GM10248 (cell line): ENCODE results near the gene NOC2L.

Source experiments
- CTCF ChIA-PET: fragments of 300-600 bp; sonication (Branson Sonifier 250); formaldehyde crosslinking; extraction: SDS; loops from one replicate; lab custom pipeline; 2021; ENCODE audit warnings: antibody characterized with exemption; lab: Yijun Ruan, JAX
- POLR2A ChIA-PET: fragments of 350-650 bp; sonication (Branson Sonifier 250); formaldehyde crosslinking; extraction: SDS; loops from one replicate; lab custom pipeline; 2020; ENCODE audit warnings: antibody characterized with exemption; lab: Yijun Ruan, JAX
- DNase-seq: peaks from one replicate; pipeline ENCODE4 v3.0.0; 2012; ENCODE audit errors: extremely low spot score
- TF ChIP-seq, protein P1 (sequence below): IDR thresholded peaks from 2 replicates; pipeline ENCODE4 v1.5.1; 2012; ENCODE audit warnings: mild to moderate bottlenecking, low read depth; ENCODE audit errors: extremely low read depth, missing control alignments, control extremely low read depth

Gene NOC2L

DNA sequence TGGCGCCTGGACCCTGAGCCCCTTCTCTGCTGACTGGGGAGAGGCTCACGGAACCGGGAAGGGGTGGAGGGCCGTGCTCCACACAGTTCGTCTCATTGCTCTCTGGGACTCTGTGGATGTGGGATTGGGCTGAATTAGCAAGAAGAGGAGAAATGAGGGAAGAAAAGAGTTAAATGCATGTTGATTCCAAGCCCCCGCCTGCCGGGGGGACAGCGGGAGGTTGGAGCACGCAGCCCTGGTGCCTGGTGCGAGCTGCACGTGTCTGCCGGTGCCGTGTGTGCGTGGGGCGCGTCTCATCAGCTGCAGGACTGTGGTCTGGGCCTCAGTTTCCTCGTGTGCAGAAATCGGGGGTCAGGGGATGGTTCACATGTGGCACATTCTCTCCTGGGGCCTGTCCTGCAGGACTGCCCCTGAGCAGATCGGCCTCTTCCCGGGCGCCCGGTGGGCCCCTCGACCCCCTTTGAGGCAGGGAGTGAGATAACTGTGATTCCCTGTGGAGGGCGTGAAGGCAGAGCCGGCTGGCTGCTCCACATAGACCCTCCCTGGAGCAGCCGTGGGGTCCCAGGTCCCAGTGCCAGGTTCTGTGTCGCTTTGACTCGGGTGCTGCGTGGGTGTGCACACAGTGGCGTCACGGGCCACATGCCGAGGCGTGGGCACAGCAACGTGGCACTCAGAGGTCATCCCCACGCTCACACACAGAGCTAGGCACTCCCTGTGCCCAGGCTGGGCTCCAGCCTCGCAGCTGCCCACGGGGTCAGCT, 23.9 kb downstream of the NOC2L start:
- ChIA-PET POLR2A (no interaction called here), CTCF (no interaction called here)
- no peak for DNase-seq
- TF ChIP-seq, protein P1, sequence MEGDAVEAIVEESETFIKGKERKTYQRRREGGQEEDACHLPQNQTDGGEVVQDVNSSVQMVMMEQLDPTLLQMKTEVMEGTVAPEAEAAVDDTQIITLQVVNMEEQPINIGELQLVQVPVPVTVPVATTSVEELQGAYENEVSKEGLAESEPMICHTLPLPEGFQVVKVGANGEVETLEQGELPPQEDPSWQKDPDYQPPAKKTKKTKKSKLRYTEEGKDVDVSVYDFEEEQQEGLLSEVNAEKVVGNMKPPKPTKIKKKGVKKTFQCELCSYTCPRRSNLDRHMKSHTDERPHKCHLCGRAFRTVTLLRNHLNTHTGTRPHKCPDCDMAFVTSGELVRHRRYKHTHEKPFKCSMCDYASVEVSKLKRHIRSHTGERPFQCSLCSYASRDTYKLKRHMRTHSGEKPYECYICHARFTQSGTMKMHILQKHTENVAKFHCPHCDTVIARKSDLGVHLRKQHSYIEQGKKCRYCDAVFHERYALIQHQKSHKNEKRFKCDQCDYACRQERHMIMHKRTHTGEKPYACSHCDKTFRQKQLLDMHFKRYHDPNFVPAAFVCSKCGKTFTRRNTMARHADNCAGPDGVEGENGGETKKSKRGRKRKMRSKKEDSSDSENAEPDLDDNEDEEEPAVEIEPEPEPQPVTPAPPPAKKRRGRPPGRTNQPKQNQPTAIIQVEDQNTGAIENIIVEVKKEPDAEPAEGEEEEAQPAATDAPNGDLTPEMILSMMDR = no peak

DNA sequence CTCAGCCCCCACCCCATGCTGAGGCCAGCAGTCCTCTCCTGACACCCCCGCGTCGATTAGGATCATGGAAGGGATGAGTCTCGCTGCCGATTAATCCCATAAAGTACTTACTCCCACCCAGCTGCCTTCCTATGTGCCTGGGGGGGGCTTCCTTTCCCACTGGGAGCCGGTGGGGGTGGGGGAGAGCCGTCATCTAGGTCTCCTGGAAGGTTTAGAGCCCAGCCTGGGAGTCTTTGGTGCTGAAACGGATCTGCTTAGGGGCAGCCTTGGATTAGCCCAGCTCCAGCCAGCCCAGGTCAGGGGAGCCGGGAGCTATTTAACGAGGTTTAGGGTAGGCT, 25.5 kb downstream of the NOC2L start:
- no peak for DNase-seq
- ChIA-PET CTCF (interaction anchor here (0.8 to 1.1 kb wide), 3 partner anchors 28 to 64 kb away, joined by 3 to 5 read pairs (median 3); no protein-coding TSS in a partner anchor), POLR2A (no interaction called here)
- TF ChIP-seq, protein P1 = no peak

DNA sequence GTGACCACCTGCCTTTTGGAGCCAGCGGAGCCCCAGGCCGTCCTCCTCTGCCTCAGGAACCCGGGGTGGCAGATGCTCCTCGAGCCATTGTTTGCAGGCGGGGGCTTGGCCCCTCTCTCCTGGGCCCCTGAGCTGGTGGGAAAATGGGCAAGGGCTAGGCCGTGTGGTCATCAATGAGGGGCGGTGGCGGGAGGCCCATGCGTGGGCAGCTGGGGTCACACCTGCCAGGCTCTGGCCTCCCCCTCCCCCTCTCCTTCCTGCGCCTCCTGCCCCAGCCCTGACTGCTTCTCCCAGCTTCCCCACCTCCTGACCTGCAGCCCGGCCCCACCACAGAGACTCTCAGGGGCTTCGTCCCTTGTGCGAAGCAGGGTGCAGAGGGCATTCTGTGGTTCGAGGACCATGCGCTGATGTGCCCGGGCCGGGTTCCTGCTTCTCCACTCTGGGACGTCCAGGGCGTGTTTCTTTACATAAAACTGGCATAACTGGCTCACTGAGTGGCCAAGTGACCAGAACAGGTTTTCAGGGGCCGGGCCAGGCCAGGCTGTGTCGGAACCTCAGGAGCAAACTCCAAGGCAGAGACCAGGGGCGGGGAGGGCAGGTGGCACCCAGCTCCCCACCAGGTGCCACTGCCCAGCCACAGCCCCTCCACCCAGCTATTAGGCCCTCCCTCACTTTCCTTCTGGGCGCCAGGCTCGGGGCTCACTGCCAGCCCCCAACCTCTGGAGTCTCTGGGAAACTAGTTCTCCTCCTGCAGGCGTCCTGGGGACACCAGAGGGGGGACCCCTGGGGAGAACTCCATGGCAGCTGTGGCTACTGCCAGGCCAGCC, 26.1 kb downstream of the NOC2L start:
- CTCF ChIA-PET = interaction anchor here (0.8 to 1.1 kb wide), 3 partner anchors 28 to 63 kb away, joined by 3 to 5 read pairs (median 3); no protein-coding TSS in a partner anchor
- DNase-seq = no peak

DNA sequence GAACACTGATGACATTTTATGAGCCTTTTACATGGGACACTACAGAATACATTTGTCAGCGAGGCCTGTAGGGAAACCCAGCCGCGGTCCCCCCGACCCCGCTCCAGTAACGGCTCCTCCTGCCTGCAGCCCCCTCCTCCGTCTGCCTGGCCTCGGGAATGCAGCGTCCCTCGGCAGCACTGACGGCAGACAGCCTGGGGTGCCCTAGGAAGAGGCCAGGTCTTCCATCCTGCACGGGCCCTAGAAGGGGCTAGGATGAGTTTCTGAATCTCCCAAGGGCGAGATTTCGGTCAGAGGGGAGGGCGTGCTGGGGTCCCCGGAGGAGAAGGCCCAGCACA, 26.9 kb downstream of the NOC2L start:
- DNase-seq = no peak
- TF ChIP-seq, protein P1 = no peak
- ChIA-PET POLR2A (no interaction called here), CTCF (no interaction called here)

More for the DNA sequence above, 26.1 kb downstream of the NOC2L start:
- POLR2A ChIA-PET = no interaction called here
- TF ChIP-seq, protein P1 = no peak

DNA sequence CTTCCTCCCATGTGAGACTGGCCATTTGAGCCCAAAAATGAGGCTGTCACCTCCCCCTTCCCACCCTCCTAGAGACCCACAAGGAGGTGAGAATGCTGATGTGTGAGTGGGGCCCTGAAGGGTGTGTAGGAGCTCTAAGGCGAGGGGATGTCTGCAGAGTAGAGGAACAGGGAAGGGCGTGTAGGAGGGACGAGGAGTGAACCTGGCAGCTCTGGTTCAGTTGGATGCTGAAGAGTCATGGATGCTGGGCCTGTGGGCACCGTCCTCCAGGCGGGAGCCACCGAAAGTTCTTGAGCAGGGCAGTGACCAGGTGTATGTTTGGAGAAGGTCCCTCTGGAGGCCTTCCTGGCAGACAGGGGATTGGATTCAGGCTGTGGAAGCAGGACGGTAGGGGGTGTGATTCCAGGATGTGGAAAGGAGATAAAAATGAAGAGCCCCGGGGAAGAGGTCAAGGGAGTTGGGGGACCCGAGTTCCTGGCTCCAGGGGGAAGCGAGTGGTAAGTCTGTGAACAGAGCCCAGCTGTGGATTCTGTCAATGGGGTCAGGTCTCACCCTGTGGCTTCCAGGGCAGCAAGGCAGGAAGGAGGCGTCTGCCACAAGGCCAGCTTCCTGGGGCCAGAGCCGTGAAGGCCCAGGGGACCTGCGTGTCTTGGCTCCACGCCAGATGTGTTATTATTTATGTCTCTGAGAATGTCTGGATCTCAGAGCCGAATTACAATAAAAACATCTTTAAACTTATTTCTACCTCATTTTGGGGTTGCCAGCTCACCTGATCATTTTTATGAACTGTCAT, 27.5 kb downstream of the NOC2L start:
- no peak for DNase-seq
- ChIA-PET POLR2A (no interaction called here), CTCF (interaction anchor here (1.6 kb wide), 1 partner anchor 26 kb away, joined by 10 read pairs; no protein-coding TSS in a partner anchor)
- TF ChIP-seq, protein P1 = no peak

DNA sequence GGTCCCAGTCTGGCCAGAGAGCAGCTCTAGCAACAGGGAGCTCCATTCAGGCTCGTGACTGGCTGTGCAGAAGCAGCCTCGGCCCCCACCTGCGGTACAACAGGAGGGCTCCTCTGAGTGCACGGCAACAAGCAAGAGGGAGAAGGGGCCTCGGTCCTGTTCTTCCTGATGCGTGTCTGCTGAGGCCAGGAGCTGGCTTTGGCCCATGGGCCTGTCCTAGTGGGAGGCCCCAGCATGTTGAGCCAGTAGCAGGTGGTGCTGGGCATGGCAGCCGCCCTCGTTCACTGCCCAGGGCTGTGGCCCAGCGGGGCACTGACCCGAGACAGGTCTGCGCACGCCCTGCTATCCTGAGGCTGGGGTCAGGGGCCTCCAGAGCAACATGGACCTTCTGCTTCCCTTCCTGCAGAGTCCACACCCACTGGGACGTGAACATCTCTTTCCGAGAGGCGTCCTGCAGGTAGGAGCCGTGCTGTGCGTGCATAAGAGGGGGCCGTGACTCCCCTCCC, 28.4 kb downstream of the NOC2L start:
- no peak for DNase-seq
- CTCF ChIA-PET = interaction anchor here (1.2 to 1.6 kb wide), 2 partner anchors 9 to 26 kb away, joined by 4 to 10 read pairs; no protein-coding TSS in a partner anchor
- TF ChIP-seq, protein P1 = no peak
- POLR2A ChIA-PET = no interaction called here
